Measurements from ENCODE around the gene GORASP2.

Gene GORASP2

DNA sequence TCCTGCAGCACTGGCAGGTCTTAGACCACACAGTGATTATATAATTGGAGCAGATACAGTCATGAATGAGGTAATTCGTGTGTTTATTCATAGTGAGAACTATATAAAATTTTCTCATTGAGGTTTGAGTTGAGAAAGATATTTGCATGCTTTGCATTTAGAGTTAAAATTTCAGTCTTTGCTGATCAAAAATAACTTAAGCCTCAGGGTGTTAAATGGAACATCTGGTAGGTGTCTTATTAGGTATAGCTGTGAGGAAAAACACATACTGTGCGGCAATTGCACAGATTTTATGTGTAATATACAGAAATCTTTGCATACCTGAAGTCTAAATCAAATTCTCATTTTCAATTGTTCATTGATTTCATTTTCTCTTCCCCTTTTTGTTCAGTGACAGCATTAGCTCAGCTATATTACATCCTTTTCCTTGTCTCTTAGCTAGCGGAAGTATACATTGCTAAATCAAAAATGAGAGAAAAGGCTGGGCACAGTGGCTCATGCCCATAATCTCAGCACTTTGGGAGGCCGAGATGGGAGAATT is 21.2 kb downstream of the GORASP2 start:
- POLR2A ChIA-PET: no interaction called here
- CTCF ChIA-PET: interaction anchor here (0.7 to 2.0 kb wide), 3 partner anchors 13 to 23 kb away, joined by 3 to 7 read pairs (median 5); partner anchors contain the start of gene GORASP2
- H3K27ac ChIP-seq (ENCODE audit: extremely low read depth, low read depth, low read length): no peak overlapping the region
- H3K4me3 ChIP-seq (ENCODE audit: low read depth, low read length): no peak overlapping the region
- TF ChIP-seq ZNF26 (tag by site-specific recombination; IDR thresholded peaks at IDR 0.05): no peak
- no peak for TF ChIP-seq ZSCAN23 (tag by site-specific recombination; IDR thresholded peaks at IDR 0.05)
- TF ChIP-seq ZNF335 (tag by site-specific recombination; conservative IDR thresholded peaks at IDR 0.05): no peak
- TF ChIP-seq YY2 (tag by site-specific recombination; IDR thresholded peaks at IDR 0.05): no peak
- H3K36me3 ChIP-seq (ENCODE audit: control insufficient read depth in 2 of 2, insufficient read depth in 1 of 2, low read length in 2 of 2): peaks cover 38 to 58% of the 10 kb centered on the region in 2 experiments
- H3K9me3 ChIP-seq (ENCODE audit: control insufficient read depth, insufficient read depth, low read depth, low read length): no peaks in the 10 kb centered on the region
- H3K4me1 ChIP-seq (ENCODE audit: control insufficient read depth, insufficient read depth, low read length): no peaks in the 10 kb centered on the region

- Histone ChIP-seq H3K4me1 (ENCODE audit: control insufficient read depth, insufficient read depth, low read length) (no peaks in the 10 kb centered on the region), H3K27ac (ENCODE audit: extremely low read depth, low read depth, low read length) (no peak overlapping the region), H3K4me3 (ENCODE audit: low read depth, low read length) (no peak overlapping the region), H3K36me3 (ENCODE audit: control insufficient read depth in 2 of 2, insufficient read depth in 1 of 2, low read length in 2 of 2) (peaks cover 62 to 92% of the 10 kb centered on the region in 2 experiments), H3K9me3 (ENCODE audit: control insufficient read depth, insufficient read depth, low read depth, low read length) (no peaks in the 10 kb centered on the region)
- ChIA-PET CTCF (interaction anchor here (0.6 to 1.3 kb wide), 3 partner anchors 10 to 81 kb away, joined by 4 read pairs; no protein-coding TSS in a partner anchor), POLR2A (no interaction called here)
- TF ChIP-seq ZXDB (tag by site-specific recombination; IDR thresholded peaks at IDR 0.05) (no peak), ATF2 (tag by site-specific recombination; IDR thresholded peaks at IDR 0.05; ENCODE audit: low read depth) (peak; percentile 60)
Measured at GRCh38 chr2:170953941-170954340, 24.9 kb downstream of the GORASP2 start.

- ChIA-PET POLR2A (no interaction called here), CTCF (interaction anchor here (0.6 to 0.7 kb wide), 3 partner anchors 9 to 592 kb away, joined by 3 to 6 read pairs (median 4); no protein-coding TSS in a partner anchor)
Measured at GRCh38 chr2:170963386-170963785, 34.3 kb downstream of the GORASP2 start.

More at GRCh38 chr2:170963386-170963785, 34.3 kb downstream of the GORASP2 start:
- no peak for TF ChIP-seq ZNF843 (tag by site-specific recombination; IDR thresholded peaks at IDR 0.05)
- TF ChIP-seq TCF7L2 (IDR thresholded peaks at IDR 0.05; ENCODE audit: borderline replicate concordance, low read depth, low read length): no peak
- no peak for TF ChIP-seq SCRT2 (tag by site-specific recombination; IDR thresholded peaks at IDR 0.05)
- TF ChIP-seq ZFHX2 (tag by site-specific recombination; conservative IDR thresholded peaks at IDR 0.05): no peak
- TF ChIP-seq GLI2 (tag by site-specific recombination; IDR thresholded peaks at IDR 0.05; ENCODE audit: borderline replicate concordance, low read depth): no peak
- no peak for TF ChIP-seq ZBTB17 (tag by site-specific recombination; IDR thresholded peaks at IDR 0.05)
- no peak for TF ChIP-seq ZNF223 (tag by site-specific recombination; IDR thresholded peaks at IDR 0.05)
- no peak for TF ChIP-seq SP3 (tag by site-specific recombination; IDR thresholded peaks at IDR 0.05)
- no peak for TF ChIP-seq ZNF610 (tag by site-specific recombination; IDR thresholded peaks at IDR 0.05; ENCODE audit: borderline replicate concordance)
- TF ChIP-seq GFI1B (tag by site-specific recombination; IDR thresholded peaks at IDR 0.05): no peak
- TF ChIP-seq ZNF776 (tag by site-specific recombination; IDR thresholded peaks at IDR 0.05; ENCODE audit: borderline replicate concordance): no peak
- TF ChIP-seq, protein P1, sequence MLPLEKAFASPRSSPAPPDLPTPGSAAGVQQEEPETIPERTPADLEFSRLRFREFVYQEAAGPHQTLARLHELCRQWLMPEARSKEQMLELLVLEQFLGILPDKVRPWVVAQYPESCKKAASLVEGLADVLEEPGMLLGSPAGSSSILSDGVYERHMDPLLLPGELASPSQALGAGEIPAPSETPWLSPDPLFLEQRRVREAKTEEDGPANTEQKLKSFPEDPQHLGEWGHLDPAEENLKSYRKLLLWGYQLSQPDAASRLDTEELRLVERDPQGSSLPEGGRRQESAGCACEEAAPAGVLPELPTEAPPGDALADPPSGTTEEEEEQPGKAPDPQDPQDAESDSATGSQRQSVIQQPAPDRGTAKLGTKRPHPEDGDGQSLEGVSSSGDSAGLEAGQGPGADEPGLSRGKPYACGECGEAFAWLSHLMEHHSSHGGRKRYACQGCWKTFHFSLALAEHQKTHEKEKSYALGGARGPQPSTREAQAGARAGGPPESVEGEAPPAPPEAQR (tag by site-specific recombination; IDR thresholded peaks at IDR 0.05): no peak
- TF ChIP-seq ZNF777 (tag by site-specific recombination; IDR thresholded peaks at IDR 0.05; ENCODE audit: borderline replicate concordance): no peak
- no peak for TF ChIP-seq ZFP41 (tag by site-specific recombination; IDR thresholded peaks at IDR 0.05; ENCODE audit: borderline replicate concordance)
- TF ChIP-seq ZNF138 (tag by site-specific recombination; IDR thresholded peaks at IDR 0.05; ENCODE audit: borderline replicate concordance): no peak
- TF ChIP-seq MZF1 (tag by site-specific recombination; IDR thresholded peaks at IDR 0.05; ENCODE audit: borderline replicate concordance): no peak
- TF ChIP-seq KLF8 (tag by site-specific recombination; IDR thresholded peaks at IDR 0.05): no peak
- no peak for TF ChIP-seq PATZ1 (tag by site-specific recombination; IDR thresholded peaks at IDR 0.05)
- no peak for TF ChIP-seq ZXDB (tag by site-specific recombination; IDR thresholded peaks at IDR 0.05)
- TF ChIP-seq TRIM28 (IDR thresholded peaks at IDR 0.05; ENCODE audit: borderline replicate concordance, low read length): no peak
- no peaks in the 10 kb centered on the region for H3K9me3 ChIP-seq (ENCODE audit: control insufficient read depth, insufficient read depth, low read depth, low read length)
- H3K36me3 ChIP-seq (ENCODE audit: control insufficient read depth in 2 of 2, insufficient read depth in 1 of 2, low read length in 2 of 2): peaks cover 23 to 95% of the 10 kb centered on the region in 2 experiments
- no peaks in the 10 kb centered on the region for H3K4me1 ChIP-seq (ENCODE audit: control insufficient read depth, insufficient read depth, low read length)
- H3K27ac ChIP-seq (ENCODE audit: extremely low read depth, low read depth, low read length): no peak overlapping the region
- H3K4me3 ChIP-seq (ENCODE audit: low read depth, low read length): no peak overlapping the region
